ENCODE measurements around the gene MYO7B.
A peak's percentile ranks its signal among the peaks of the same experiment; 100 is the strongest.

Gene MYO7B

DNA sequence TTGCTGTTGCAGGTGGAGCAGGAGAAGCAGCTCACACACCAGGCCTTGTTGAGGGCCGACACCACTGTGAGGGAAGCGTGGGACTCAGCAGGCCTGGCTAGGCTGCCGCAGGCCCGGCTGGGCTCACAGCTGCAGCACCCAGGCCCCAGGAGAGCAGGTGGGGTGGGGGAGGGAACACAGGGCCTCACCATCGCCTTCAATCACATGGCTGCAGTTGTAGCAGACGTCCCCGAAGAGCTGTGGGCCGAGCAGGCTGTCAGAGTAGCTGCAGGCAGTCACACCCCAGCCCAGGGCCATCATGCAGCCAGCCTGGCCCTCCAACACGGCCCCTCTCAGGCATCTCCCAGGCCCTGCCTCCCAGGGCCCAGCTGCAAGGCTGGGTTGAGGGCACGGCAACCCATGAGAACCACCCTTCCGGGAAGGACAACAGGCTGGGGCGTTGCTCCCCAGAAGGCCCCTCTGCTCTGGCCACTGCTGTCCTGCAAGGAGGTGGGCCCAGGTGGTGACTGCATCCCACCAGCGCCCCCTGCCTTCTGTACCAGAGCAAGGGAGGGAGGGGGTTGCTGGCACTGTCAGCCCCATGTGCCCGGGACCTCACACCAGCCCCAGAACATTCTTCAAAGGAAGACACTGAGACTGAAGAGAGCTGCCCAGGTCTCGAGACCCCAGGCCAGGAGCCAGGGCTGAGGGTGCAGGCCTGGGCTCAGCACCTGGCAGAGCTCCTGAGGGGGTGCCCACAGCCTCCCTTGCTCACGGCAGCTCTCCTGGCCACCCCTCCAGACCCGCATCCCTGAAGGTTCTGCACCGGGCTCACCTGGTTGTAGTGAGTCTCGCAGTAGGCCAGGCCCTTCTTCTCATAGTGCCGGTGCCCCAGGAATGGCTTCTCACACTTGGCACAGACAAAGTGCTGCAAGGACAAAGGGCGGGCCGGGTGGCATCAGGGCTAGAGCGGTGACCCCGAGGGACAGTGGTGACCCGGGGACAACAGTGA, 104.9 kb downstream of the MYO7B start:
- DNase-seq, result no peak

DNA sequence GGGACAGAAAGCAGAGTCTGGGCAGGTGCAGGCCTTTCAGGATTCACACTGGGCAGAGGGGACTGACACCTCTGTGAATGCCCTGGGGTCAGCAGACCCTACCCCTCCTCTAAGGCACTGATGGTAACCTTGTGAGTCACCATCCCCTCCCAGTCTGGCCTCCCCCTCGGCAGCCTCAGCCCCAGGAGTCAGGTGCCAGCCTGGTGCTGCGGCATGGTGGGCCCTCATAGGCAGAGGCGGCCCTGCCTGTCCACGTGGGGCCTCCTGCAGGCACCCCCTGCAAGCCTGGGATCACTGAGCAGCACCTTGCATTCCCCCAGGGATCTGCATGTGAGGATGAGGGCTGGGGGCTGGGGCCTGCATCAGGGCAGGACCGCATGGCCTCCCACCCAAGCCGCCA, 105.7 kb downstream of the MYO7B start:
- DNase-seq, result no peak

DNA sequence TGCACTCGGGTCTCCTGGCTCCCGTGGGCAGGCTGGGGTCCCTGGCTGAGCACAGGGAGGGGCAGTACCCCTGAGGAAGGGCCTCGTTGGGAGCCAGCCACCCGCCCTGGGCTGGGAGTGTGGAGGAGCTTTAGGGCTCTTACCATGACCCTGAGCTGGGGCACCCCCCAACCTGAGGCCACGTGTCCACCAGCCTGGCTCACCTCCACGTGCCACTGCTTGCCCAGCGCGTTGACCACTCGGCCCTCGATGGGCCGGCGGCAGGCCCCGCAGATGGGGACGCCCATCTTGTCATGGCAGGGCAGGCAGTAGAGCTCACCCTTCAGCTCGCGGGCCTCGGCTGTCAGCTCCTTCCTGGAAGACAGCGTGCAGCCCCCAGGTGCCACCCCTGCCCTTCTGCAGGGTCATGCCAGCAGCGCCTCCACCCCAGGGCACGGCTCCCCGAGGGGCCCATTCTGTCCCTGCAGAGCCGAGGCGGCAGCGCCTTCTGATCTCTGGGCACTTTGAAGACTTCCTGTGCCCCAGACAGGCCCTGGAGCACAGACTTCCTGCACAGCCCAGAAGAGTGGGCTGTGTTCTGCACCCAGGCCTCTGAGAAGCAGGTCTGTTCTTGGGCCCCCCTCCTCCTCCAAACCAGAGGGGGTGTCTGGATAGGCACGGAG, 106.5 kb downstream of the MYO7B start:
- peak; percentile 58 for DNase-seq

DNA sequence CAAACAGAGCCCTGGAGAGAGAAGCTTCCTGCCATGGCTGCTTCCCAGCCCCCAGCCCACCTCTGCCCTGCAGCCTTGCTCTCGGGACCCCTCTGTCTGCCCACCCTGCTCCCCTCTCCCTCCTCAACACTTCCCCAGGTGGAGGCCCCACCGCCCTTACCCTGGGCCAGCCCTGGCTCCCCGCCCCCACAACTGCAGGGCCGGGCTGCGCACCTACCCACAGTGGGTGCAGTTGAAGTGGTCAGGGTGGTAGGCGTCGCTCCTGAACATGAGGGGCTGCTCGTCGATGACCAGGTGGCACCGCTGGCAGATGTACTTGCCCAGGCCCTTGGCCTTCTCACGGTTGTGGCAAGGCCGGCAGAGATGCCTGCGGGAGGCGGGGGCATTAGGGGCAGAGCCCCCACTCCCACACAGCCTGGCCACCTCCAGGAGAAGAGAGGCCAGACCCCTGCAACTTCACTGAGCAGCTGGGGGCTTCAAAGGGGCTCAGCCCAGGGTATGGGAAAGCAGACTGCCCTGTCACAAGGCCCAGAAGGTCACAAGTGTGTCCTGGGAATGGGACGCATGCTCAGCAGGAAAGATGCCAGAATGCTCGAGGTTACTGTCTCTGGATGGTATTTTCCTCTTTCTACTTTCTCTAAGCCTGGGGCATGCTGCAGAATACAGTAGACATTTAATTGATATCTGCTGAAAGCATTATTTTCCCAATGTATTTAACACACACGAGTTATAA, 107.4 kb downstream of the MYO7B start:
- DNase-seq, result no peak

DNA sequence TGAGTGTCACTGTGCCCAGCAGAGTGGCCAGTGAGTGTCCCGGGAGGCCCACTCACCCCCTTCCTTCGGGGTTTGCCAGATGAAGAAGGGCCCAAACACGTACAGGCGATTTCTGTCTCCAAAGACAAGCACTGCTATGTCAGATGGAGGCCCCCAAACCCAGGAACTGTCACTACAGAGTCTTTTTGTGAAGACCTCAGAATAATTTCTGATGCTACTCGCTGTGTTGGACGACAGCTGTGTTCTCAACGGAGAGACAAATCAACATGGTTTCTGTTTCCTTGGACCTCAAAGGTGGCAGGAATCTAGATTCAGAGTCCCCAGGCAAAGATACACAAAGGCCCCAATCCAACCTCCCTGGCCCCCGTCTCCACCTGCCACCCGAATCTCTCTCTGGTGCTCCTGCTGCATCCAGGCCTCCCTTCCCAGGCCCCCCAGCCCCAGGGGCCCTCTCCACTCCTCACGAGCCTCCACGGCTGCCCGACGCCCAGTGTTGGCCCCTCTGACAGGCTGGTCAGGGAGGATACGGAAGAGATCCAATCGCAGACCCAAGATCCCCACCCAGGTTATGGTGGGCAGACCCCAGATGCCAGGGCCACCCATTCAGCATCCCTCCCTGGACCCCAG, 108.1 kb downstream of the MYO7B start:
- no peak for DNase-seq

DNA sequence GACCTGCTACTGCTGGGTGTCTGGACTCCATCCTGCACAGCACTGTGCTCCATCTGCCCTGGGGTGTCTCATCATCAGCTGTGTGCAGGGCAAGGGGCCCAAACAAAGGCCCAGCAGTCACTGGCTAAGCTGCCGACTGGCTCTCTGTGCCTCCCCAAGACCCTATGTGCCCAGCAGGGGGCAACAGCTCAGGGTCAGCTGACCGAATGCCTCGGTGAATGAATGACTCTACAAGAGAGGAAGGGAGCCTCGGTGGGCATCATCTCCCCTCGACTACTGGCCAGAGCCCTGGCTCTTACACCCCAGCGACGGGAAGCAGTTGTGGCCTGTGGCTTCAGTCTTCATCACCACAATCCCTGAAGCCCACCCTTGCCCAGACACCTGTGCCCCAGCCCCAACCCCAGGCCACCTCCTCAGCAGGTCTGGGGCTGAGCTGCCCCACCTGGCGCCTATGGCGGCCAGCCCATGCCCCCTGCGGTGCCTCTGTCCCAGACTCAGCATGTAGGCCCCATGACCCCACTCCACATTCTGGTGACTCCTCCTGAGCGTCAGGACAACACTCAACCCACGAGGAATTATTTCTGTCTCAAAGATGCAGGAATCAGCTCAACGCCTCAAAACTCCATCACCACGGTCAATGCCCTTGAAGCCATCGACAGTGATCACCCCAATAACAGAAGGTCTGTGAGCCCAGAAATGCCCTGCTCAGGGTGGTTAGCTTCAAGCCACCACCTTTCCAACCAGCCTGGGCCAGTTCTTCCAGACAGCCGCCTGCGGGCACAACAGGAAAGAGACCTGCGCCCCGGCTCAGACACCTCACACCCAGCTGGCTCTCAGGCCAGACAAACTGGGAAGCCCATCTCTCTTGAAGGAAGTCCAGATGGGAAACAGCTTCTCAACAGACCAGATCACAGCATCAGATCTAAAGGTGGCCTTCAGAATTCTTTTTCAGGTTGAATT, 108.9 kb downstream of the MYO7B start:
- DNase-seq, result no peak

DNA sequence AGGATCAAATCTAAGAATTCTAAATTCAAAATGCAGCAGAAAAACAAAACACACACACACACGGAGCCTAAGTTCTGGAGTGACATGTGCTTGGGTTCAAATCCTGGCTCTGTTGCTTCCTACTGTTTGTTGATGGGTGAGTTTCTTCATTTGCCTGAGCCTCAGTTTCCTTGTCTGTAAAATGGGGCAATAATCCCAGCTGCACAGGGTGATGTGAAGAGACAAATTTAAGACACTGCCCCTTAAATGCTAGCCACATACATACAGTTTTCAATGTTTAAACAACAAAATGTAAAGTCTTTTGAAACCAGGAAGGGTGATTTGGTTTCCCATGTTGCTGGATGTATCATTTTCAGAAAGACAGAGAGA, 109.5 kb downstream of the MYO7B start:
- no peak for DNase-seq

DNA sequence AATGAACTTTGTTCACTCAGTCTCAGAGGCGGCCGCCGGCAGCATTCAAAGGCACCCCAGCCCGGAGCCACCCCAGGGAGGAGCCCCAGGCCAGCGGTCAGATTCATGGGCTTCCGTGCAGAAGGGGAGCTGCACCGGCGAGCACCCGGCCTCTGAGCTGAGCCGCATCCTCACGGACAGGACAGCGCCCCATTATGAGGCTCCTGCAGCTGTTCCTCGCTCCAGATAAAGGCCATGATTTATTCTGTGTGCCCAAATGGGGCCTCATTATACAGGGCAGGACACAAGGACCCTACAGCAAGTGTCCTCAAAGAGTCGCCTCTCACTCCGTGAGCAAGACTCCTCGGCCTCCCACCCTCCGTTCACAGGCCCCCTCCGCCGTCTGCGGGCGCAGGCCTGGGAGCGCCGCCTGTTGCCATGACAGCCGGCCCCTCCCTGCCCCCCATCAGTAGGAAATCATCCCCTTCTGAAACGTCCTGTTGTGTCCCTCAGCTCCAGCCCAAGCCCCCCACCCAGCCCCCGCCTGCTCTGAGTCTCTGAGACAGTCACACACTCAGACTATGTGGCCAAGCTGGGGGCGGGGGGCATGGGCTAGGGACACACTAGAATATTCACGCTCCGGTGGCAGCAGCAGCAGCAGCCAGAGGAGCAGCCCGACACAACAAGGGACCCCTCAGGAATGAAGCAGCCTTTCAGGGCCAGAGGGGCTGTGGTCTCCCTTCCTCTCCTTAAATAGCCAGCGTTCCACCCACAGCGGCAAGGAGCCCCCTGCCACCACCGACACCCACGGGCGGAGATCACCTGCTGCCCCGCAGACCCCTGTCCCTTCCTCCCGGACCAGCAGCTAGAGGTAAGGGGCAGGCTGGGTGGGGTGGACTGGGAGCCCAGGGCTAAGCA, 110.2 kb downstream of the MYO7B start, which contains the start of gene GPR17:
Gene GPR17 (plus strand): TSS at position 759 of the 897 bp plus-strand sequence. CDS start 4,583 bp downstream, outside the sequence.
- DNase-seq, result no peak

DNA sequence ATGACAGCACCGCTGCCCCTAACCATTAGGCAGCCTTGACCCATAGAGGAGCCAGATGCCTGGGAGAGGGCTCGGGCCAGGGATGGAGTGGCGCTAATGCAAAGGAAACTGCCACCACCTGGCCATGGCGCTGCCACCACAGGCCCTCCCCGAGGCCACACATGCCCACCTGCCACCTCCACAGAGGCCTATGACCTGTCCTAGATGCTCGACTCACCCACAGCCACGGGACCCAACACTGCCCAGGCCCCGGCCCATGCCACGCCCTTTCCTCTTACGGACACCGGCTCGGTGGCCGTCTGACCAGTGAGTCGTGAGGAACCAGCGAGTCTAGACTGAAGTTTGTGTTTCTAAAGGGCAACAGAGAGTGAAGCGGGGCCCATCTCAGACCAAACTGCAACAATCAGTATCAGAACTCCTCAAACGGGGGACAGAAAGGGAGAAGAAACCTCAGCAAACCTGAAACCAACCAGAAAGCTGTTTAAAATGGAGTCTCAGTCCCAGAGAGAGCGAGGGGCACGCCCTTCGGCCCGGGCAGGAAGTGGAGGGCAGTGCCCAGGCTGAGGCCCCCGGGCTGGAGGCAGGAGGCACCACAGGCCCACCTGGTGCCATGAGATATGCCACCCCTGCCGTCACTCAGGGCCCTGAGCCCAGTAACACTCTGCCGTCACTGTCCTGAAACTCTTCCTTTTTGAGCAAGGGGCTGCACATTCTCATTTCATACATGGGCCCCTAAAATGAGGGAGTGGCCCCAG, 111.2 kb downstream of the MYO7B start:
- no peak for DNase-seq

DNA sequence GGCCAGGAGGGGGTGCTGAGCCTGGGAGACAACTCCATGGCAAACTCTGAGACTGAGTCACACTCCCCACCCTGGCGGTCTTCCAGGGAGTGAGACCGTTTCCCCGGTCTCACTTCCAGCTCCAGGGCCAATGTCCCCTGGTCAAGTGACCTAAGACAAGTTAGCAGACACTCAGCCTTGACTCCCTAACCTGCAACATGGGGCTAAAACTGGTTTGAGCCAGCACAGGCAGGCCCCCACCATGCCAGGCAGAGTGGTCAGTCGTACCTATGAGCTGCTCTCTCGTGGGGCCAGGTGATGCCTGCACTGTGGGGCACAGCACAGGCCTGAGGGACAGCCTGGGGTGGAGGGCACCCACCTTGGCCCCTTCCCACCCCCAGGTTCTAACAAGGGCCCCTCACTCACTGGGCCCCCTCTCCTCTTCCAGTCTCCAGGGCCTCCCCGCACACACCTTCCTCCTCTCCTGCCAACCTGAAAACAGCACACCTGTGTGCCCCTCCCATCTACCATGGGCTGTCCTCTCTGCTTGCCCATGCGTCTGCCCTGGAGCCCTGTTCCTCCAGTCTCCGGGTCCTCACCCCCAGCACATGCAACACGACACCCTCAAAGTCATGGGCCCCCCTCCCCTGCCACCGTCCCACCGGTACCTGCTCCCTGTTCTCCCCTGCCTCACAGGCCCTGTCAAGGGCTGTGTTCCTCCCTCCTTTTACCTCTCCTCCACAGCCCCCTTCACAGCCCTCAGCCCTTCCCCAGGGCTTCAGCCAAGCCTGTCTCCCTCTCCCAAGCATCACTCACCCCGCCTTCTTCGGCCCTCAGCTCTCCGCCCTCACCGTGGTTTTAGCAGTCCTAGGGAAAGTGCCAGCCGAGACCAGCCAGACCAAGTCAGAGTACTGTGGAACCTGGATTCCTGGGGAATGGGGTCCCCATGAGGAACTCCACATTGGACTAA, 112.0 kb downstream of the MYO7B start:
- DNase-seq, result no peak

DNA sequence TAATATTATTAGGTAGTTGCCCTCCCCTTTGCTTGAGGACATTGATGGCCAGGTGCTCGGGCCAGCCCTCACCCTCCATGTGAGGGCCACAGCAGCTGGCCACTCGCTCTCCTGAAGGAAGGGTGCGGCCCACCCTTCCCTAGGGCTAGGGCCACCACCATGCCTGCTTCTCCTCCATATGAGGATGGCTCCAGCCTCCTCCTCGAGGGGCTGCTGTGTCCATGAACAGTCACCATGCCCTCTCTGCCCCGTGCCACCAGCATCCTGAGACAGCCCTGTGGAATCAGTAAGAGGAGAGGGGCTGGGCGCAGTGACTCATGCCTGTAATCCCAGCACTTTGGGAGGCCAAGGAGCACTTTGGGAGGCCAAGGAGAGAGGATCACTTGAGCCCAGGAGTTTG, 112.8 kb downstream of the MYO7B start:
- DNase-seq, result no peak

DNA sequence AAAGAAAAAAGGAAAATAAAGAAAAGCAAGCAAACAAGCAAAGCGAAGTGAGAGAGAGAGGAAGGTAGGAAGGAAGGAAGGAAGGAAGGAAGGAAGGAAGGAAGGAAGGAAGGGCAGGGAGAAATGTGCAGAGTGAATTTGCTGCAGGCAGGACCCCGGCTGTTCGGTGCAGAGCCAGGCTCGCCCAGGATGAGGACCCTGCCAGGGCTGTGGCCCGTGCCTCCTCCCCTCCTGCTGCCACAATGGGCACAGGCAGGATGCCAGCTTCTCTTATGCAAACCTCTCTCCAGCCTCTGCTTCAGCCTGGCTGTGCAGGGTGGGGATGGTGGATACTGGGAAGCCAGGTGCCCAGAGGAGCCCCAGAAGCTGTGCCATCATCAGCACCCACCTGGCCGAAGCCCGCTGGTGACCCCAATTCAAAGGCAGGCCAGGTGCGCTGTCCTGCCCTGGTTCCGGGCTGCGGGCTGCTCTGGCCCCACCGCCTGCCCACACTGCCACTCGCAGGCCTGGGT, 113.7 kb downstream of the MYO7B start:
- no peak for DNase-seq

DNA sequence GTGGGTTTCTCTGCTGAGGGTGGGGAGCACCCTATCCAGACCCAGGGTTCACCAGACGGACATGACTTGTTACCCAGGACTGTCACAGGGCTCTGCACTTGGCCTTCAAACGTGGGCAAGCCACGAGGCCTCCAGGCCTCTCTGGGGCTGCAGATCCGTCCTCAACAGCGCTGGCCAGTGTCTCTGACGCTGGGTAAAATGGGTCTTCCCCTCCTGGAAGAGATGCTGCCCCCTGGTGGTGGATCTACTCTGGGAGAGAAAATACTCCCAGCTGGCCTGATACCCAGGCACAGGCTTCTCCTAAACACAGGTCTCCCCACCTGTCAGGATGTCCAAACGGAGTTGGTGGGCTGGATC, 114.2 kb downstream of the MYO7B start:
- peak; percentile 89 for DNase-seq

DNA sequence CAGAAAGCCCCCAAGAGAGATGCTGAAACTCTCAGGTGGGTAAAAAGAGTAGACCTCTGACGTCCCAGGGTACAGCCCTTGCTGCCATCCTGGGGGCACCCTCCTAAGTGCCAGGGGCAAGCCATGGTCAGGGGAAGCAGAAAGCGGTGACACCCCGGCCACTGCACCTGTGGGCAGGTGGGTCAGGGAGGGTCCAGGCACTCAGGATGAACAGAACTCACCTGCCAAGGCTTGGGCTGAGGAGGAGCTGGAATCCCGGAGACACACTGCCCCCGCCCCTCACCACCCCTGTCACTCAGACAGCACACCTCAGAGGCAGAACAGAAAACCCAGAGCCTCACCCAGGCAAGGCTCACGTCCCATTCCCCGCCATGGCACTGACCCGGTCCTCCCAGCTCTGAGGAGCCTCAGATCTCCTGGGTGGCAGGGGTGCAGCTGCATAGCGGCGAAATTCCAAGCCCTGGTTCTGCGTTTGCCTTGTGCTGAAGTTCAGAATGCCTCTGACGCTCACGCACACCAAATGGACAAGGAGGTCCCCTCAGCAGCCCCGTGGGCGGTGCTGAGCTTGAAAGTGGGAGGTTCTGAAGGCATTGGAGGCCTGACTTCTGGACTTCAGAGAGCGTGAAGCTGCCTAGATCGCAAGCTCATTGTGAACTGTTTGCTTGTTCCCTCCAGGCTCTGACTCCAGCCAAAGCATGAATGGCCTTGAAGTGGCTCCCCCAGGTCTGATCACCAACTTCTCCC, 114.7 kb downstream of the MYO7B start:
- no peak for DNase-seq

DNA sequence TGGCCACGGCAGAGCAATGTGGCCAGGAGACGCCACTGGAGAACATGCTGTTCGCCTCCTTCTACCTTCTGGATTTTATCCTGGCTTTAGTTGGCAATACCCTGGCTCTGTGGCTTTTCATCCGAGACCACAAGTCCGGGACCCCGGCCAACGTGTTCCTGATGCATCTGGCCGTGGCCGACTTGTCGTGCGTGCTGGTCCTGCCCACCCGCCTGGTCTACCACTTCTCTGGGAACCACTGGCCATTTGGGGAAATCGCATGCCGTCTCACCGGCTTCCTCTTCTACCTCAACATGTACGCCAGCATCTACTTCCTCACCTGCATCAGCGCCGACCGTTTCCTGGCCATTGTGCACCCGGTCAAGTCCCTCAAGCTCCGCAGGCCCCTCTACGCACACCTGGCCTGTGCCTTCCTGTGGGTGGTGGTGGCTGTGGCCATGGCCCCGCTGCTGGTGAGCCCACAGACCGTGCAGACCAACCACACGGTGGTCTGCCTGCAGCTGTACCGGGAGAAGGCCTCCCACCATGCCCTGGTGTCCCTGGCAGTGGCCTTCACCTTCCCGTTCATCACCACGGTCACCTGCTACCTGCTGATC, 115.4 kb downstream of the MYO7B start:
- DNase-seq, result no peak

DNA sequence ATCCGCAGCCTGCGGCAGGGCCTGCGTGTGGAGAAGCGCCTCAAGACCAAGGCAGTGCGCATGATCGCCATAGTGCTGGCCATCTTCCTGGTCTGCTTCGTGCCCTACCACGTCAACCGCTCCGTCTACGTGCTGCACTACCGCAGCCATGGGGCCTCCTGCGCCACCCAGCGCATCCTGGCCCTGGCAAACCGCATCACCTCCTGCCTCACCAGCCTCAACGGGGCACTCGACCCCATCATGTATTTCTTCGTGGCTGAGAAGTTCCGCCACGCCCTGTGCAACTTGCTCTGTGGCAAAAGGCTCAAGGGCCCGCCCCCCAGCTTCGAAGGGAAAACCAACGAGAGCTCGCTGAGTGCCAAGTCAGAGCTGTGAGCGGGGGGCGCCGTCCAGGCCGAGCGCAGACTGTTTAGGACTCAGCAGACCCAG, 115.9 kb downstream of the MYO7B start:
- DNase-seq, result no peak

DNA sequence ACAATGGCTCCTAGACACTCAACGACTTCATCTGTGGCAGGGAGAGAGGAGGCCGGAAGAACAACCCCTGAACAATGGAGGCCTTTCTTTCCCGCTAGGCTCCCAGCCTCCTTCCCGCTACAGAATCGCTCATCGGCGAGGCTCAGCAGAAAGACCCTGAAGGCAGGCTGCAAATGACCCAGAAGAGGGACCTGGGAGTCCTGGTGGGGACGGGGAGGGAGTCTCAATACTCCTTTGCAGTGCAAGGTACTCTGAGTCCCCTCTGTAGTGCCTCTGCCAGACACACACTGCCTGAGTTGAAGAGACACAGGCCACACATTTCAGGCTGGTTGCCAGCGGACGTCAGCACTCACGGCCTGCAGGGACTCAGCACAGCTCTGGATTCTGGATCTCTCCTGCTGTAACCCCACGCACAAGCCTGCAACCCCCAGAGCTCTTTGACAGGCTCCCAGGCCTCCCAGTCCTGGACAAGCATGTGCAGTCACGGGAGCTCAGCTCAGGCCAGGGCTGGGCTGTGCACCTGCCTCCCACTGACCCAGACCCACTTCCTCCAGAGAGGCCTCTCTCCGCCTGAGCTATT, 116.6 kb downstream of the MYO7B start:
- DNase-seq, result no peak

All from activated gamma-delta T cell treated with Interleukin-2 at 50 U/mL for 16 hours (primary cell).